ENCODE data around the gene DNM3. TPM values are rescaled to one million over a fixed set of nuclear protein-coding genes. Genes with fewer than 3 reads are reported as not detected.

Gene DNM3
- total and polyA plus RNA-seq, 10 of the 15 experiments (the other 5 are each of a cell fraction or from before 2014, with no cell fraction given) = 0.03 to 1.5 (median 0.08) TPM; not detected in 3

DNA sequence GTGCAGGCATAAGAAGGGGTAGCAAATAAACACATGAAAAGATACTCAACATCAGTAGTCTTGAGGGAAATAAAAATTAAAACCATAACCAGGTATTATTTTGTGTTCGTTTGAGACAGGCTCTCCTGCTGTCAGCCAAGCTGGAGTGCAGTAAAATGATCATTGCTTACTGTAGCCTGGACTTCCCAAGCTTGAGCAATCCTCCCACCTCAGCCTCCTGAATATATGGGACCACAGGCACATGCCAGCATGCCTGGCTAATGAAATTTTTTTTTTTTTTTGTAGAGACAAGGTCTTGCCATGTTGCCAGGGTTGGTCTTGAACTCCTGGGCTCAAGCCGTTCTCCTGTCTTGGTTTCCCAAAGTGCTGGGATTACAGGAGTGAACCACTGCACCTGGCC, 108.0 kb downstream of the DNM3 start:
- WGBS (ENCODE audit: insufficient coverage, insufficient replicate concordance, low lambda C conversion rate, missing lambda C conversion rate) = 25% methylated on average over 2 of the region's 2 CpGs
- Histone ChIP-seq H4K20me1 (ENCODE audit: control insufficient read depth, insufficient read depth) (no peaks in the 10 kb centered on the region), H3K9me3 (replicated peaks; ENCODE audit: control insufficient read depth, insufficient read depth, low read length) (no peaks in the 10 kb centered on the region), H3K27me3 (replicated peaks in 1 of 2; ENCODE audit: control insufficient read depth in 2 of 2, insufficient read depth in 2 of 2, low read length in 1 of 2) (no peaks in the 10 kb centered on the region; a peak in 3 of 4 replicates), H3K4me2 (ENCODE audit: control insufficient read depth, insufficient read depth) (no peak overlapping the region), H3K4me1 (ENCODE audit: control insufficient read depth, insufficient read depth, low read length) (no peaks in the 10 kb centered on the region), H3K36me3 (ENCODE audit: control insufficient read depth in 2 of 2, insufficient read depth in 2 of 2, low read length in 1 of 2) (no peaks in the 10 kb centered on the region), H2AFZ (ENCODE audit: control insufficient read depth, low read depth, low read length) (no peak overlapping the region), H3K27ac (ENCODE audit: control insufficient read depth, insufficient read depth) (no peak overlapping the region), H3K79me2 (ENCODE audit: control insufficient read depth, insufficient read depth, low read length) (no peaks in the 10 kb centered on the region), H3K9ac (ENCODE audit: control insufficient read depth, insufficient read depth, low read length) (no peak overlapping the region), H3K4me3 (no peak overlapping the region)
- RAD21 ChIA-PET (ENCODE audit: unreplicated experiment) = no interaction called here
- ATAC-seq = no peak
- BruUV-seq (replicated peaks) = no TSS peak
- POLR2A ChIA-PET = no interaction called here
- in situ Hi-C loops (cut with MboI) (no loop called here), intact Hi-C loops (cut with micrococcal nuclease; ENCODE audit: unreplicated experiment) (no loop called here)
- TF ChIP-seq, protein P1, sequence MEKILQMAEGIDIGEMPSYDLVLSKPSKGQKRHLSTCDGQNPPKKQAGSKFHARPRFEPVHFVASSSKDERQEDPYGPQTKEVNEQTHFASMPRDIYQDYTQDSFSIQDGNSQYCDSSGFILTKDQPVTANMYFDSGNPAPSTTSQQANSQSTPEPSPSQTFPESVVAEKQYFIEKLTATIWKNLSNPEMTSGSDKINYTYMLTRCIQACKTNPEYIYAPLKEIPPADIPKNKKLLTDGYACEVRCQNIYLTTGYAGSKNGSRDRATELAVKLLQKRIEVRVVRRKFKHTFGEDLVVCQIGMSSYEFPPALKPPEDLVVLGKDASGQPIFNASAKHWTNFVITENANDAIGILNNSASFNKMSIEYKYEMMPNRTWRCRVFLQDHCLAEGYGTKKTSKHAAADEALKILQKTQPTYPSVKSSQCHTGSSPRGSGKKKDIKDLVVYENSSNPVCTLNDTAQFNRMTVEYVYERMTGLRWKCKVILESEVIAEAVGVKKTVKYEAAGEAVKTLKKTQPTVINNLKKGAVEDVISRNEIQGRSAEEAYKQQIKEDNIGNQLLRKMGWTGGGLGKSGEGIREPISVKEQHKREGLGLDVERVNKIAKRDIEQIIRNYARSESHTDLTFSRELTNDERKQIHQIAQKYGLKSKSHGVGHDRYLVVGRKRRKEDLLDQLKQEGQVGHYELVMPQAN (conservative IDR thresholded peaks at IDR 0.05) = no peak
- TF ChIP-seq RB1 (IDR thresholded peaks at IDR 0.05; ENCODE audit: borderline replicate concordance) = no peak
- TF ChIP-seq JUNB (IDR thresholded peaks at IDR 0.05) = no peak
- TF ChIP-seq MYB (IDR thresholded peaks at IDR 0.05; ENCODE audit: borderline replicate concordance, low read depth, low read length) = no peak
- SMC1A ChIA-PET (ENCODE audit: uncharacterized antibody, unreplicated experiment) = no interaction called here
- FAIRE-seq = no peak
- CTCF ChIA-PET = no interaction called here
- DNase-seq (ENCODE audit: low read depth, low spot score) = no peak

DNA sequence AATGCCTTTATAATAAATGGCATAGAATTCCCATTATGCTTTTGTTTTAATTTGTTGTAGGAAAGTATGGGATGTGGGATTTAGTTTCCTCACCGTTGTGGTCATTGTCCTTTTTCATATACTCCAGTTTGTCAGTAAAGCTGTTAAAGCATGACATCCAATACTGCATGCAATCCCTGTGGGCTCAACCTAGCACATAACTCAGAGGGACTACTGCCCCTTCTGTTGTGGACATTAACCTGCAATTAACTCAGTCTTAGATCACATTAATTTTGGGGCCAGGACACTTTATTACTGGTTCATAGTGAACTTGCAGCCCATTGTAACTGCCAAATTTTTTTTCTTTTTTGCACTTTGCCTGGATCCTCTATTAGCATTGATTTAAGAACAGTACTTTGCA, 112.5 kb downstream of the DNM3 start:
- no peak for ATAC-seq
- no peaks in the 10 kb centered on the region for H3K79me2 ChIP-seq (ENCODE audit: control insufficient read depth, insufficient read depth, low read length)
- ChIA-PET RAD21 (ENCODE audit: unreplicated experiment) (no interaction called here), CTCF (no interaction called here), SMC1A (ENCODE audit: uncharacterized antibody, unreplicated experiment) (no interaction called here), POLR2A (no interaction called here)
- no peak overlapping the region for H3K9ac ChIP-seq (ENCODE audit: control insufficient read depth, insufficient read depth, low read length)
- intact Hi-C loops (cut with micrococcal nuclease; ENCODE audit: unreplicated experiment) (no loop called here), in situ Hi-C loops (cut with MboI) (no loop called here)
- H3K4me3 ChIP-seq = no peak overlapping the region
- DNase-seq (ENCODE audit: low read depth, low spot score) = no peak
- no peaks in the 10 kb centered on the region for H3K36me3 ChIP-seq (ENCODE audit: control insufficient read depth in 2 of 2, insufficient read depth in 2 of 2, low read length in 1 of 2)
- BruUV-seq (replicated peaks) = no TSS peak
- H4K20me1 ChIP-seq (ENCODE audit: control insufficient read depth, insufficient read depth) = no peaks in the 10 kb centered on the region
- H3K4me2 ChIP-seq (ENCODE audit: control insufficient read depth, insufficient read depth) = no peak overlapping the region
- no peak overlapping the region for H3K27ac ChIP-seq (ENCODE audit: control insufficient read depth, insufficient read depth)
- no peak overlapping the region for H2AFZ ChIP-seq (ENCODE audit: control insufficient read depth, low read depth, low read length)
- no peak for FAIRE-seq
- 15% methylated on average over 1 of the region's 1 CpG for WGBS (ENCODE audit: insufficient coverage, insufficient replicate concordance, low lambda C conversion rate, missing lambda C conversion rate)
- no peaks in the 10 kb centered on the region for H3K4me1 ChIP-seq (ENCODE audit: control insufficient read depth, insufficient read depth, low read length)
- H3K9me3 ChIP-seq (replicated peaks; ENCODE audit: control insufficient read depth, insufficient read depth, low read length) = no peaks in the 10 kb centered on the region
- no peaks in the 10 kb centered on the region; a peak in 2 of 4 replicates for H3K27me3 ChIP-seq (replicated peaks in 1 of 2; ENCODE audit: control insufficient read depth in 2 of 2, insufficient read depth in 2 of 2, low read length in 1 of 2)
- TF ChIP-seq, protein P2, sequence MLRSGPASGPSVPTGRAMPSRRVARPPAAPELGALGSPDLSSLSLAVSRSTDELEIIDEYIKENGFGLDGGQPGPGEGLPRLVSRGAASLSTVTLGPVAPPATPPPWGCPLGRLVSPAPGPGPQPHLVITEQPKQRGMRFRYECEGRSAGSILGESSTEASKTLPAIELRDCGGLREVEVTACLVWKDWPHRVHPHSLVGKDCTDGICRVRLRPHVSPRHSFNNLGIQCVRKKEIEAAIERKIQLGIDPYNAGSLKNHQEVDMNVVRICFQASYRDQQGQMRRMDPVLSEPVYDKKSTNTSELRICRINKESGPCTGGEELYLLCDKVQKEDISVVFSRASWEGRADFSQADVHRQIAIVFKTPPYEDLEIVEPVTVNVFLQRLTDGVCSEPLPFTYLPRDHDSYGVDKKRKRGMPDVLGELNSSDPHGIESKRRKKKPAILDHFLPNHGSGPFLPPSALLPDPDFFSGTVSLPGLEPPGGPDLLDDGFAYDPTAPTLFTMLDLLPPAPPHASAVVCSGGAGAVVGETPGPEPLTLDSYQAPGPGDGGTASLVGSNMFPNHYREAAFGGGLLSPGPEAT (IDR thresholded peaks at IDR 0.05; ENCODE audit: low read depth) = no peak
- TF ChIP-seq ZNF207 (IDR thresholded peaks at IDR 0.05; ENCODE audit: borderline replicate concordance) (no peak), POLR2AphosphoS5 (IDR thresholded peaks at IDR 0.05; ENCODE audit: low read length) (no peak), YY1 (IDR thresholded peaks at IDR 0.05; ENCODE audit: low read depth, low read length) (no peak), BACH1 (IDR thresholded peaks at IDR 0.05; ENCODE audit: borderline replicate concordance) (no peak), NRF1 (conservative IDR thresholded peaks at IDR 0.05; ENCODE audit: low read depth, low read length) (no peak), RB1 (IDR thresholded peaks at IDR 0.05; ENCODE audit: borderline replicate concordance) (no peak), RFX5 (IDR thresholded peaks at IDR 0.05; ENCODE audit: low read depth, low read length) (no peak)
- TF ChIP-seq, protein P3, sequence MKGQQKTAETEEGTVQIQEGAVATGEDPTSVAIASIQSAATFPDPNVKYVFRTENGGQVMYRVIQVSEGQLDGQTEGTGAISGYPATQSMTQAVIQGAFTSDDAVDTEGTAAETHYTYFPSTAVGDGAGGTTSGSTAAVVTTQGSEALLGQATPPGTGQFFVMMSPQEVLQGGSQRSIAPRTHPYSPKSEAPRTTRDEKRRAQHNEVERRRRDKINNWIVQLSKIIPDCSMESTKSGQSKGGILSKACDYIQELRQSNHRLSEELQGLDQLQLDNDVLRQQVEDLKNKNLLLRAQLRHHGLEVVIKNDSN (IDR thresholded peaks at IDR 0.05; ENCODE audit: borderline replicate concordance, extremely low read length, insufficient read depth, low read depth, low read length) = no peak
- TF ChIP-seq, protein P4, sequence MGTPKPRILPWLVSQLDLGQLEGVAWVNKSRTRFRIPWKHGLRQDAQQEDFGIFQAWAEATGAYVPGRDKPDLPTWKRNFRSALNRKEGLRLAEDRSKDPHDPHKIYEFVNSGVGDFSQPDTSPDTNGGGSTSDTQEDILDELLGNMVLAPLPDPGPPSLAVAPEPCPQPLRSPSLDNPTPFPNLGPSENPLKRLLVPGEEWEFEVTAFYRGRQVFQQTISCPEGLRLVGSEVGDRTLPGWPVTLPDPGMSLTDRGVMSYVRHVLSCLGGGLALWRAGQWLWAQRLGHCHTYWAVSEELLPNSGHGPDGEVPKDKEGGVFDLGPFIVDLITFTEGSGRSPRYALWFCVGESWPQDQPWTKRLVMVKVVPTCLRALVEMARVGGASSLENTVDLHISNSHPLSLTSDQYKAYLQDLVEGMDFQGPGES (IDR thresholded peaks at IDR 0.05) = no peak

All from GM12878 (cell line).